ENCODE measurements around the gene SCLY.

DNA sequence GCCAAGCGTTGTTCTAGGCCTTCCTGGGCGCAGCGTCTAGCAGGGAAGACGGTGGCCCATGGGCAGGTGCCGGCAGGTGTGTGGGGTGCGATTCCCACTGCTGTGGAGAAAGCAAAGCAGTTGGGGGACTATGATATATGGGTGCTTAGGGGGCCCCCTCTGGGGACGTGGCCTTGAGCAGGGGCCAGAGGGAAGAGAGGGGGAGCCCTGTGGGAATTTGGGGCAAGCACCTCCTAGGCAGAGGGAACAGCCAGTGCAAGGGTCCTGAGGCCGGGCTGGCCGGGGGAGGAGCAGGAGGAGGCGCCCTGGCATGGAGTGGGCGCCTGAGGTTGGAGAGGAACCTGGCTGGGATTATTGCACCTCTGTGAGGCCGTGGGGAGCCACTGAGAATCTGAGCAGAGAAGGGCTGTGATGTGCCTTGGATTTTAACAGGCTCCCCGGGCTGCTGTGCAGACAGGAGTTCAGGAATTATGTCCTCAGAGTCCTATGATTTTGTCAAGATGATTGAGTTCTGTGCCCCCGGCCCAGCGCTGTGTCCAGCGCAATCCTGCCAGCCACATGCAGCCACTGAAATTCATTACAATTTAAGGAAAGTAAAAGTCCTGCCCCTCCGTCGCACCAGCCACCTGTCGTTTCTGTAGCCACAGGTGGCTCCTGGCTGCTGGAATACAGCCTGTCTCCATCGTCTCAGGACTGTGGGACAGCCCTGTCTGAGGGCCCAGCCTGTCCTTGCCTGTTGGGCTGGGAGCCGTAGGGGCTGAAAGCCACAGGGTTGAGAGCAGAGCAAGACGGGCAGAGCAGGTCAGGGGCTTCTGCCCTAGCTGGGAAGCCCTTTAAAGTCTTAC, 68.6 kb downstream of the SCLY start:
- TF ChIP-seq, protein P1, sequence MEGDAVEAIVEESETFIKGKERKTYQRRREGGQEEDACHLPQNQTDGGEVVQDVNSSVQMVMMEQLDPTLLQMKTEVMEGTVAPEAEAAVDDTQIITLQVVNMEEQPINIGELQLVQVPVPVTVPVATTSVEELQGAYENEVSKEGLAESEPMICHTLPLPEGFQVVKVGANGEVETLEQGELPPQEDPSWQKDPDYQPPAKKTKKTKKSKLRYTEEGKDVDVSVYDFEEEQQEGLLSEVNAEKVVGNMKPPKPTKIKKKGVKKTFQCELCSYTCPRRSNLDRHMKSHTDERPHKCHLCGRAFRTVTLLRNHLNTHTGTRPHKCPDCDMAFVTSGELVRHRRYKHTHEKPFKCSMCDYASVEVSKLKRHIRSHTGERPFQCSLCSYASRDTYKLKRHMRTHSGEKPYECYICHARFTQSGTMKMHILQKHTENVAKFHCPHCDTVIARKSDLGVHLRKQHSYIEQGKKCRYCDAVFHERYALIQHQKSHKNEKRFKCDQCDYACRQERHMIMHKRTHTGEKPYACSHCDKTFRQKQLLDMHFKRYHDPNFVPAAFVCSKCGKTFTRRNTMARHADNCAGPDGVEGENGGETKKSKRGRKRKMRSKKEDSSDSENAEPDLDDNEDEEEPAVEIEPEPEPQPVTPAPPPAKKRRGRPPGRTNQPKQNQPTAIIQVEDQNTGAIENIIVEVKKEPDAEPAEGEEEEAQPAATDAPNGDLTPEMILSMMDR (IDR thresholded peaks at IDR 0.05) = no peak
- TF ChIP-seq, protein P2, sequence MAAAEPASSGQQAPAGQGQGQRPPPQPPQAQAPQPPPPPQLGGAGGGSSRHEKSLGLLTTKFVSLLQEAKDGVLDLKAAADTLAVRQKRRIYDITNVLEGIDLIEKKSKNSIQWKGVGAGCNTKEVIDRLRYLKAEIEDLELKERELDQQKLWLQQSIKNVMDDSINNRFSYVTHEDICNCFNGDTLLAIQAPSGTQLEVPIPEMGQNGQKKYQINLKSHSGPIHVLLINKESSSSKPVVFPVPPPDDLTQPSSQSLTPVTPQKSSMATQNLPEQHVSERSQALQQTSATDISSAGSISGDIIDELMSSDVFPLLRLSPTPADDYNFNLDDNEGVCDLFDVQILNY (CRISPR knock-in tag; IDR thresholded peaks at IDR 0.05) = no peak
- TF ChIP-seq, protein P3, sequence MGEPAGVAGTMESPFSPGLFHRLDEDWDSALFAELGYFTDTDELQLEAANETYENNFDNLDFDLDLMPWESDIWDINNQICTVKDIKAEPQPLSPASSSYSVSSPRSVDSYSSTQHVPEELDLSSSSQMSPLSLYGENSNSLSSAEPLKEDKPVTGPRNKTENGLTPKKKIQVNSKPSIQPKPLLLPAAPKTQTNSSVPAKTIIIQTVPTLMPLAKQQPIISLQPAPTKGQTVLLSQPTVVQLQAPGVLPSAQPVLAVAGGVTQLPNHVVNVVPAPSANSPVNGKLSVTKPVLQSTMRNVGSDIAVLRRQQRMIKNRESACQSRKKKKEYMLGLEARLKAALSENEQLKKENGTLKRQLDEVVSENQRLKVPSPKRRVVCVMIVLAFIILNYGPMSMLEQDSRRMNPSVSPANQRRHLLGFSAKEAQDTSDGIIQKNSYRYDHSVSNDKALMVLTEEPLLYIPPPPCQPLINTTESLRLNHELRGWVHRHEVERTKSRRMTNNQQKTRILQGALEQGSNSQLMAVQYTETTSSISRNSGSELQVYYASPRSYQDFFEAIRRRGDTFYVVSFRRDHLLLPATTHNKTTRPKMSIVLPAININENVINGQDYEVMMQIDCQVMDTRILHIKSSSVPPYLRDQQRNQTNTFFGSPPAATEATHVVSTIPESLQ (CRISPR knock-in tag; IDR thresholded peaks at IDR 0.05) = no peak
- TF ChIP-seq HMGA2 (CRISPR knock-in tag; IDR thresholded peaks at IDR 0.05) (no peak), SMAD3 (CRISPR knock-in tag; IDR thresholded peaks at IDR 0.05; ENCODE audit: borderline replicate concordance) (no peak), NFE2L1 (CRISPR knock-in tag; IDR thresholded peaks at IDR 0.05) (no peak), RORB (CRISPR knock-in tag; IDR thresholded peaks at IDR 0.05) (no peak), TCF7 (CRISPR knock-in tag; IDR thresholded peaks at IDR 0.05; ENCODE audit: low read depth) (no peak)
- TF ChIP-seq, protein P4, sequence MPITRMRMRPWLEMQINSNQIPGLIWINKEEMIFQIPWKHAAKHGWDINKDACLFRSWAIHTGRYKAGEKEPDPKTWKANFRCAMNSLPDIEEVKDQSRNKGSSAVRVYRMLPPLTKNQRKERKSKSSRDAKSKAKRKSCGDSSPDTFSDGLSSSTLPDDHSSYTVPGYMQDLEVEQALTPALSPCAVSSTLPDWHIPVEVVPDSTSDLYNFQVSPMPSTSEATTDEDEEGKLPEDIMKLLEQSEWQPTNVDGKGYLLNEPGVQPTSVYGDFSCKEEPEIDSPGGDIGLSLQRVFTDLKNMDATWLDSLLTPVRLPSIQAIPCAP (CRISPR knock-in tag; IDR thresholded peaks at IDR 0.05) = no peak
- TF ChIP-seq, protein P5, sequence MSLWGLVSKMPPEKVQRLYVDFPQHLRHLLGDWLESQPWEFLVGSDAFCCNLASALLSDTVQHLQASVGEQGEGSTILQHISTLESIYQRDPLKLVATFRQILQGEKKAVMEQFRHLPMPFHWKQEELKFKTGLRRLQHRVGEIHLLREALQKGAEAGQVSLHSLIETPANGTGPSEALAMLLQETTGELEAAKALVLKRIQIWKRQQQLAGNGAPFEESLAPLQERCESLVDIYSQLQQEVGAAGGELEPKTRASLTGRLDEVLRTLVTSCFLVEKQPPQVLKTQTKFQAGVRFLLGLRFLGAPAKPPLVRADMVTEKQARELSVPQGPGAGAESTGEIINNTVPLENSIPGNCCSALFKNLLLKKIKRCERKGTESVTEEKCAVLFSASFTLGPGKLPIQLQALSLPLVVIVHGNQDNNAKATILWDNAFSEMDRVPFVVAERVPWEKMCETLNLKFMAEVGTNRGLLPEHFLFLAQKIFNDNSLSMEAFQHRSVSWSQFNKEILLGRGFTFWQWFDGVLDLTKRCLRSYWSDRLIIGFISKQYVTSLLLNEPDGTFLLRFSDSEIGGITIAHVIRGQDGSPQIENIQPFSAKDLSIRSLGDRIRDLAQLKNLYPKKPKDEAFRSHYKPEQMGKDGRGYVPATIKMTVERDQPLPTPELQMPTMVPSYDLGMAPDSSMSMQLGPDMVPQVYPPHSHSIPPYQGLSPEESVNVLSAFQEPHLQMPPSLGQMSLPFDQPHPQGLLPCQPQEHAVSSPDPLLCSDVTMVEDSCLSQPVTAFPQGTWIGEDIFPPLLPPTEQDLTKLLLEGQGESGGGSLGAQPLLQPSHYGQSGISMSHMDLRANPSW (CRISPR knock-in tag; conservative IDR thresholded peaks at IDR 0.05; ENCODE audit: low read depth) = no peak
- TF ChIP-seq, protein P6, sequence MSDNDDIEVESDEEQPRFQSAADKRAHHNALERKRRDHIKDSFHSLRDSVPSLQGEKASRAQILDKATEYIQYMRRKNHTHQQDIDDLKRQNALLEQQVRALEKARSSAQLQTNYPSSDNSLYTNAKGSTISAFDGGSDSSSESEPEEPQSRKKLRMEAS (CRISPR knock-in tag; IDR thresholded peaks at IDR 0.05) = no peak
- TF ChIP-seq, protein P7, sequence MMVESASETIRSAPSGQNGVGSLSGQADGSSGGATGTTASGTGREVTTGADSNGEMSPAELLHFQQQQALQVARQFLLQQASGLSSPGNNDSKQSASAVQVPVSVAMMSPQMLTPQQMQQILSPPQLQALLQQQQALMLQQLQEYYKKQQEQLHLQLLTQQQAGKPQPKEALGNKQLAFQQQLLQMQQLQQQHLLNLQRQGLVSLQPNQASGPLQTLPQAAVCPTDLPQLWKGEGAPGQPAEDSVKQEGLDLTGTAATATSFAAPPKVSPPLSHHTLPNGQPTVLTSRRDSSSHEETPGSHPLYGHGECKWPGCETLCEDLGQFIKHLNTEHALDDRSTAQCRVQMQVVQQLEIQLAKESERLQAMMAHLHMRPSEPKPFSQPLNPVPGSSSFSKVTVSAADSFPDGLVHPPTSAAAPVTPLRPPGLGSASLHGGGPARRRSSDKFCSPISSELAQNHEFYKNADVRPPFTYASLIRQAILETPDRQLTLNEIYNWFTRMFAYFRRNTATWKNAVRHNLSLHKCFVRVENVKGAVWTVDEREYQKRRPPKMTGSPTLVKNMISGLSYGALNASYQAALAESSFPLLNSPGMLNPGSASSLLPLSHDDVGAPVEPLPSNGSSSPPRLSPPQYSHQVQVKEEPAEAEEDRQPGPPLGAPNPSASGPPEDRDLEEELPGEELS (CRISPR knock-in tag; IDR thresholded peaks at IDR 0.05) = no peak
- TF ChIP-seq, protein P8, sequence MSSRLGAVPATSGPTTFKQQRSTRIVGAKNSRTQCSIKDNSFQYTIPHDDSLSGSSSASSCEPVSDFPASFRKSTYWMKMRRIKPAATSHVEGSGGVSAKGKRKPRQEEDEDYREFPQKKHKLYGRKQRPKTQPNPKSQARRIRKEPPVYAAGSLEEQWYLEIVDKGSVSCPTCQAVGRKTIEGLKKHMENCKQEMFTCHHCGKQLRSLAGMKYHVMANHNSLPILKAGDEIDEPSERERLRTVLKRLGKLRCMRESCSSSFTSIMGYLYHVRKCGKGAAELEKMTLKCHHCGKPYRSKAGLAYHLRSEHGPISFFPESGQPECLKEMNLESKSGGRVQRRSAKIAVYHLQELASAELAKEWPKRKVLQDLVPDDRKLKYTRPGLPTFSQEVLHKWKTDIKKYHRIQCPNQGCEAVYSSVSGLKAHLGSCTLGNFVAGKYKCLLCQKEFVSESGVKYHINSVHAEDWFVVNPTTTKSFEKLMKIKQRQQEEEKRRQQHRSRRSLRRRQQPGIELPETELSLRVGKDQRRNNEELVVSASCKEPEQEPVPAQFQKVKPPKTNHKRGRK (CRISPR knock-in tag; IDR thresholded peaks at IDR 0.05; ENCODE audit: borderline replicate concordance) = no peak
